Psoas muscle (tissue), 8 donors: ENCODE measurements around the gene MAPT. TPM values are rescaled to one million over a fixed set of nuclear protein-coding genes. Genes with fewer than 3 reads are reported as not detected.

ENCODE experiments used
- ATAC-seq, 4 donors: fragments of 200-7000 bp; cut with Tn5 transposase; one replicate each; pipeline ENCODE4 v1.9.1; 2020; ENCODE audit warnings: moderate library complexity in 3 of 4, mild to moderate bottlenecking in 2 of 4
- DNase-seq, 2 donors: peaks; one replicate each; pipeline ENCODE4 v3.0.0-alpha.2; 2020
- H3K27ac ChIP-seq: fragments of 200-600 bp; one replicate; pipeline ENCODE4 v1.8.0; 2022
- H3K27me3 ChIP-seq, 3 donors: fragments of 200-600 bp in 1 of 3; one replicate each; pipeline versions ENCODE4 v1.6.1 to v1.8.0; 2013 to 2022; ENCODE audit warnings: low read length in 2 of 3, mild to moderate bottlenecking in 2 of 3, moderate library complexity in 1 of 3; ENCODE audit not compliant: insufficient read depth in 3 of 3
- H3K36me3 ChIP-seq, 2 donors: fragments of 200-600 bp in 1 of 2; one replicate each; pipeline versions ENCODE4 v1.6.1 to v1.8.0; 2013 to 2022; ENCODE audit warnings: low read depth in 1 of 2, mild to moderate bottlenecking in 1 of 2, moderate library complexity in 1 of 2; ENCODE audit not compliant: insufficient read depth in 1 of 2
- H3K4me1 ChIP-seq: fragments of 200-600 bp; one replicate; pipeline ENCODE4 v1.8.0; 2022
- H3K4me3 ChIP-seq: fragments of 200-600 bp; one replicate; pipeline ENCODE4 v1.8.0; 2022; ENCODE audit warnings: mild to moderate bottlenecking
- H3K9me3 ChIP-seq: fragments of 200-600 bp; one replicate; pipeline ENCODE4 v1.8.0; 2022
- CTCF ChIP-seq: fragments of 200-600 bp; IDR thresholded peaks from one replicate; pipeline ENCODE4 v1.8.0; 2022; ENCODE audit warnings: antibody characterized with exemption
- WGBS, 3 donors: extraction: QIAGEN DNeasy Blood & Tissue Kit; methylation state at CpG; one replicate each; pipeline versions ENCODE4 v1.1.6 to v1.1.7; 2013; 5-methylcytosine and 5-hydroxymethylcytosine counted together
- intact Hi-C, 2 donors: fragments of 100-400 bp; cut with DNase I; formaldehyde crosslinking; loops; one replicate each; pipeline versions ENCODE4 v1.11.0 to v1.14.2; 2022
- polyA plus RNA-seq, 3 donors: library from polyadenylated mRNA; stranded (reverse); fragments of 200-250 nt; gene quantifications; one replicate each; pipeline ENCODE4 v1.2.3, GENCODE V29; 2013
- total RNA-seq, 4 donors: library from RNA; stranded (reverse); fragmentation: NEBNext Ultra II Directional in 2 of 4; extraction: Animal tissue kit (Norgen Biotek cat#: 25700) in 2 of 4; gene quantifications; one replicate each; pipeline versions ENCODE4 v1.2.1 to v1.2.4, GENCODE V29; 2021 to 2023
- donor health status: healthy with polysubstance abuse.
- donor health status: DM: no; HTN: no; CAD: no; lungs with moderate emphysema.
- donor health status: Bipolar disorder and iron deficiency.
- donor health status: healthy.
- donor health status: DM: yes; HTN: yes; CAD: no.
- donor health status: DM: no; HTN: no; CAD: no.
- donor health status: DM: no; HTN: no; CAD: no.
- donor health status: DM: yes; HTN: yes; CAD: no.

The MAPT gene
- total and polyA plus RNA-seq, 7 donors: 16.0 to 253 (median 104) TPM

- WGBS, 3 donors: 28 to 42% (median 33%) methylated on average over 12 of the region's 12 CpGs
- Histone ChIP-seq H3K27ac (peak overlapping the region; percentile 78), H3K27me3 (peaks cover 0 to 3% (median 0%) of the 10 kb centered on the region in 3 donors), H3K36me3 (peaks cover 0 to 37% of the 10 kb centered on the region in 2 donors), H3K4me1 (peaks cover 46% of the 10 kb centered on the region), H3K4me3 (no peak overlapping the region), H3K9me3 (no peaks in the 10 kb centered on the region)
- intact Hi-C loops: no loop called here
- no peak for TF ChIP-seq CTCF
- peak; percentile 29 to 65 (median 50) for ATAC-seq
- peak; percentile 52 to 71 for DNase-seq
Observed at GRCh38 chr17:45973099-45973780, 78.9 kb downstream of the MAPT start.

GRCh38 chr17:45973946-45974859 lies 79.8 kb downstream of the MAPT start:
- no peak for TF ChIP-seq CTCF
- H3K4me1 ChIP-seq: peaks cover 46% of the 10 kb centered on the region
- peaks cover 0 to 27% of the 10 kb centered on the region in 2 donors for H3K36me3 ChIP-seq
- peaks cover 0 to 3% (median 0%) of the 10 kb centered on the region in 3 donors for H3K27me3 ChIP-seq
- peak in 1 of 2 donors; percentile 65 for DNase-seq
- ATAC-seq: no peak
- 68 to 81% (median 68%) methylated on average over 16 to 17 of the region's 17 CpGs for WGBS, 3 donors
- no peaks in the 10 kb centered on the region for H3K9me3 ChIP-seq
- intact Hi-C loops: no loop called here
- peak overlapping the region; percentile 78 for H3K27ac ChIP-seq
- no peak overlapping the region for H3K4me3 ChIP-seq

GRCh38 chr17:45974916-45975630 lies 80.7 kb downstream of the MAPT start:
- ATAC-seq (no peak), DNase-seq (peak in 1 of 2 donors; percentile 36)
- no peaks in the 10 kb centered on the region for H3K27me3 ChIP-seq
- no peaks in the 10 kb centered on the region for H3K9me3 ChIP-seq
- no peak overlapping the region for H3K4me3 ChIP-seq
- intact Hi-C loops: no loop called here
- no peak for TF ChIP-seq CTCF
- H3K4me1 ChIP-seq: peaks cover 46% of the 10 kb centered on the region
- no peak overlapping the region for H3K27ac ChIP-seq
- 66 to 78% (median 68%) methylated on average over 10 of the region's 10 CpGs for WGBS, 3 donors
- H3K36me3 ChIP-seq: peaks cover 0 to 22% of the 10 kb centered on the region in 2 donors

- no peak for TF ChIP-seq CTCF
- H3K27me3 ChIP-seq: no peaks in the 10 kb centered on the region
- H3K9me3 ChIP-seq: no peaks in the 10 kb centered on the region
- peaks cover 0 to 22% of the 10 kb centered on the region in 2 donors for H3K36me3 ChIP-seq
- DNase-seq (peak in 1 of 2 donors; percentile 34), ATAC-seq (no peak)
- peaks cover 46% of the 10 kb centered on the region for H3K4me1 ChIP-seq
- no peak overlapping the region for H3K4me3 ChIP-seq
- intact Hi-C loops: no loop called here
- 74 to 86% (median 78%) methylated on average over 8 of the region's 8 CpGs for WGBS, 3 donors
- H3K27ac ChIP-seq: no peak overlapping the region
Observed at GRCh38 chr17:45975640-45976295, 81.4 kb downstream of the MAPT start.
